Posterior vena cava (tissue), 2 donors: ENCODE measurements around the gene ALOX12B. TPM values are rescaled to one million over a fixed set of nuclear protein-coding genes. Genes with fewer than 3 reads are reported as not detected.
A peak's percentile ranks its signal among the peaks of the same experiment; 100 is the strongest.
"Not testable (repeated sequence)": the region's sequence is repeated elsewhere in the genome, so short reads cannot be mapped to it uniquely, and the experiment has no call there.

Experiments used
- DNase-seq: peaks from one replicate; pipeline ENCODE4 v3.0.0-alpha.2; 2020; ENCODE audit warnings: low spot score
- intact Hi-C, 2 donors: fragments of 100-400 bp; cut with DNase I; formaldehyde crosslinking; loops; one replicate each; pipeline versions ENCODE4 v1.14.1 to v1.14.2; 2022 to 2023
- total RNA-seq, 2 donors: library from RNA; stranded (reverse); fragmentation: NEBNext Ultra II Directional; extraction: Animal tissue kit (Norgen Biotek cat#: 25700); gene quantifications; one replicate each; pipeline ENCODE4 v1.2.1, GENCODE V29; 2021
- donor health status: DM: yes; HTN: yes; CAD: no.
- donor health status: DM: yes; HTN: yes; CAD: no.

The ALOX12B gene
- total RNA-seq, 2 donors from 2014 or later = not detected

DNA sequence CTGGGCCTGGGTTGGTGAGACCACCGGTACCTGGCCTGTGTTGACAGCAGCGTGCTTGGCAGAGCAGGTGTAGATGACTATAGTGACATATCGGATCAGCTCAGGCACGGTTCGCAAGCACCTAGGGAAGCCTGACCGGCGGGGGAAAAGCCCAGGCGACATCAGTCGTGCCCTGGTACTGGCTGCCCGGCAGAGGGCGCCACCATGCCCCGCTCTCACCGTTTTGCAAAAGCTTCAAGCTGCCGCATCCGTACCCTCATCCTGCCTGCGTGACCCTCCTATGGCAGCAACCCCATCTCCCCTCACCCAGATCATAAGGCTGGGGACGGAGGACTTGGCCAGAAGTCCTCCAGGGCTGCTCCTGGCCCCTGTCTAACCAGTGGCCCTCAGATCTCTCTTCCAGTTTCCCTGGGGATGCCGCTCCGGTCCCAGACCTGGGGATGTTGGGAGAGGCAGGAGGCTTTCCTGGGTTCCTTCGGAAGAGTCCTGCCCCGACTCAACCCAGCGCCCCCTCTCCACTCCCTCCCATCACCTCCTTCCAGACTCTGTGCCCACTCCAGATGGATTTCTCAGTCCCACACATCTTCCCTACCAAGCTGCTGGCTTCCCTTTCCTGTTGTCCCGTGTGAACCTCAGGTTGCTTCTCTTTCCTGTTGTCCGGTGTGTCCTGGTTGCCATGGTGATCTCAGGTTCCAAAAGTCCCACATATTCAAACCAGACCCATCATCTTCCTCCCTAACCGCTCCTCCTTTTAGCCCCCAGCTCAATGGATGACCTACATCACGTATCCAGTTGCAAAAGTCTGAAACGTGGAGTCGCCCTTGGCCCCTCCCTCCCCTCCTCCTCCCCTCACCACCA, 13.7 kb downstream of the ALOX12B start:
- DNase-seq = peak; percentile 89
- intact Hi-C loops = loop anchor here in 1 of 2 donors (10.0 kb wide), 1 partner anchor 231 kb away; no protein-coding TSS in a partner anchor

DNA sequence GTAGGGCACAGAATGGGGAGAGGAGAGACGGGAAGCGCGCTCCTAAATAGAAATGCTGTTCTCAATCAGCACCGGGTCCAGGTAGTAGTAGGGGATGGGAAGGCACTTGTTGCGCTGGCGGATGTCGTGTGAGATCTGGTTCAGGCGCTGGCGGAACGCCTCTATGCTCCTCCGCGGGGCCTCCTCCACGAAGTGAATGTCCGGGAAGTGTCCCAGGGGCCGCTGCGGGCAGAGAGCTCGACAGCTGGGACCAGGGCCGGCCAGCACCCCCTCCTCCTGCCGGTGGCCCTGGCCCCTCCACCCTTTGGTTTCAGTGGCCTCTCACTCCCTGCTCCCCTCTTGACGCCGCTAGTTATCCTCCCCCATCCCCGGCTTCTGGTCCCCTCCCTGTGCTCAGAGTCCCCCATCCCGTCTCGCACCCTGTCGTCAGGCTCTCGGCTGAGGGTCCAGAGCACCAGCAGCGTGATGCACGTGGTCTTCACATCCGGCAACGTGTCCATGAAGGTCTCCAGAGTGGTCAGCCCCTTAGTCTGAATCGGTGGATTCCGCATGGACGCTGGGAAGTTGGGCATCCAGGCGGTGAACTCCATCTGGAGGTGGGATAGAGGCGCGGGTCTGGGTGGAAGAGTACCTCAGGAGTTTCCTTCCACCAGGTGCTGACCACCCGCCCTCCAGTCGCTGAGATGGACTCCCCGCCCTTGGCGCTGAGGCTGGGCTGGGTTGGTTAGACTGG, 14.6 kb downstream of the ALOX12B start:
- intact Hi-C loops = loop anchor here in 1 of 2 donors (10.0 kb wide), 1 partner anchor 232 kb away; no protein-coding TSS in a partner anchor
- peak; percentile 79 for DNase-seq

GRCh38 chr17:8072341-8072728, 15.2 kb downstream of the ALOX12B start:
- DNase-seq = peak; percentile 63

DNA sequence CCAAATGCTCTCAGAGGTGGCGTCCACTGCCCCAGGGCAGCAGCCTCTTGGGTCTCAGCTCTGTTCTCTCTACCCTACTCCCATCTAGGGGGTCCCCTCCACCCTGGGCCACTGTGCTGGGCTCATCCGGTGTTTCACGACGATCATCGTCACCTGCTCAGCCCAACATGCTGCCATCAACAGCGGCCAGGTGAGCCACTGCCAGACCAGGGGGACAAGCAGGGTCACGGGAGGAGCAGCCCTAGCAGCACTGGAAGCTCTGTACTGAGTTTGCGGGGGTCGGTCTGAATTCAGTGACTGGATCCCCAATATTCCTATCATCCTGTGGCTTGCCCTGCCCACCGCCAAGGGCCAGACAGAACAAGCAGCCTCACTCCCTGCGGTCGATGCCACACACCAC, 16.0 kb downstream of the ALOX12B start:
- intact Hi-C loops = loop anchor here in 1 of 2 donors (10.0 kb wide), 1 partner anchor 233 kb away; no protein-coding TSS in a partner anchor
- DNase-seq = peak; percentile 62

More at GRCh38 chr17:8072341-8072728, 15.2 kb downstream of the ALOX12B start:
- intact Hi-C loops = loop anchor here in 1 of 2 donors (10.0 kb wide), 1 partner anchor 232 kb away; no protein-coding TSS in a partner anchor

DNA sequence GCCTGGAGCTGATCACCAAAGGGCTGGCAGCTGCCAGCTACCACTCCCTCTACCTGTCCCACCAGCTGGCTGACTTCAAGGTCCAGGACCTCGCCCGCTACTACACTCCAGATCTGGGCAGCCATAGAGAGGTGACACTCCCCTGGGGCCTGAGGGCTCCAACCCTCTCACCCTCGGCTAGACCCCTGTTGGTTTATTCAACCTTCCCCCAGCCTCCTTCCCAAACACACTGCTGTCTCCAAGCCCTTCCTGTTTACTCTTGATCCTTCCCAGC, 18.0 kb downstream of the ALOX12B start:
- intact Hi-C loops = loop anchor here in 1 of 2 donors (1.0 kb wide), 1 partner anchor 48 kb away; no protein-coding TSS in a partner anchor
- peak; percentile 70 for DNase-seq

DNA sequence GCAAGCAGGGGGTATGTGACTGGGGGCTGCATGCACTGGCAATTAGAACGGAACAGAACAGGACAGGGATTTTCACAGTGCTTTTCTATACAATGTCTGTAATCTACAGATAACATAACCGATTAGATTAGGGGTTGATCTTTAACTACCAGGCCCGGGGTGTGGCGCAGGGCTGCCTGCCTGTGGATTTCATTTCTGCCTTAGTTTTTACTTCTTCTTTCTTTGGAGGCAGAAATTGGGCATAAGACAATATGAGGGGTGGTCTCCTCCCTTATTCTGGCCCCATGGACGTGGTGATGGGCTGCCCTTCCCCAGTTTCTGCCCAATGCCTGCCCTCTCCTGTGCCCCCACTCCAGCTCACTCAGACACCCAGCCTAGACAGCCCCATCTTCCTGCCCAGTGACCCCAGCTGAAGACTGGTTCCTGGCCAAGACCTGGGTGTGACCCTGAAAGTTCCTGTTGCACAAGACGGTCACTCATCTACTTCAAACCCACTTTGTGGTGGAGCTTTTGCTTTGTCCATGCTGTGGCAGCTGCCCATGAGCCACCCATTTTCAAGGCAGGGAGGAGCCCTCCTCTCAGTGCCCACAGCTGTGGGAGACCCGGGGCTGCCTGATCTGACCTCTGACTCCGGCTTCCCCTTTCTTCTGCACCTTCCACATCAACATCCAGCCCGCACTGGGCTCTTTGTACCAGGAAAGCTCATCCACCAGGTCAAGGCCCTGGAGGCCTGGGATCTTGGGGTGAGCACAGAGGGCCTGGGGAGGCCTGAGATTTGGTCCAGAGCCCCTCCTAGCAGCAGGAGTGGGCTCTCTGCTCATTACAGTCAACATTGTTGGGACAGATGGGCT, 18.6 kb downstream of the ALOX12B start:
- peak; percentile 81 for DNase-seq
- intact Hi-C loops = loop anchor here in 1 of 2 donors (1.0 kb wide), 1 partner anchor 48 kb away; no protein-coding TSS in a partner anchor

DNA sequence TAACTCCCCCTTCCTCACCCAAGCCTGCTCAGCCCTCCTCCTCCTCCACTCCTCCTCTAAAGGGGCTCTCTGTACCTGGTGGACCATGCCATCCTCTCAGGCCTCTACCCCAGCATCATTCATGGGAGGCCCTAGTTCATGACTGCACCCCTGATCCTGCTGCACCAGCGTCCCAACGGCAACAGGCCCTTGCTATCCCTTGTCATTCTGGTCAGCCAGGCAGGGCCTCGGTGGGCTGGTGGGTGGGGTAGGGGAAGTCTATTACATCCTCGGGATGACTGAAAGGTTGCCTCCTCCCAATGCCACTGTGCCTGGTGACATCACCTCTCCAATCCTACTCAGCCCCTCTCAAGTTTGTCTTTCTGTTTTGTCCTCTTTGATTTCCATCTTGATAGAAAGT, 19.7 kb downstream of the ALOX12B start:
- peak; percentile 55 for DNase-seq

DNA sequence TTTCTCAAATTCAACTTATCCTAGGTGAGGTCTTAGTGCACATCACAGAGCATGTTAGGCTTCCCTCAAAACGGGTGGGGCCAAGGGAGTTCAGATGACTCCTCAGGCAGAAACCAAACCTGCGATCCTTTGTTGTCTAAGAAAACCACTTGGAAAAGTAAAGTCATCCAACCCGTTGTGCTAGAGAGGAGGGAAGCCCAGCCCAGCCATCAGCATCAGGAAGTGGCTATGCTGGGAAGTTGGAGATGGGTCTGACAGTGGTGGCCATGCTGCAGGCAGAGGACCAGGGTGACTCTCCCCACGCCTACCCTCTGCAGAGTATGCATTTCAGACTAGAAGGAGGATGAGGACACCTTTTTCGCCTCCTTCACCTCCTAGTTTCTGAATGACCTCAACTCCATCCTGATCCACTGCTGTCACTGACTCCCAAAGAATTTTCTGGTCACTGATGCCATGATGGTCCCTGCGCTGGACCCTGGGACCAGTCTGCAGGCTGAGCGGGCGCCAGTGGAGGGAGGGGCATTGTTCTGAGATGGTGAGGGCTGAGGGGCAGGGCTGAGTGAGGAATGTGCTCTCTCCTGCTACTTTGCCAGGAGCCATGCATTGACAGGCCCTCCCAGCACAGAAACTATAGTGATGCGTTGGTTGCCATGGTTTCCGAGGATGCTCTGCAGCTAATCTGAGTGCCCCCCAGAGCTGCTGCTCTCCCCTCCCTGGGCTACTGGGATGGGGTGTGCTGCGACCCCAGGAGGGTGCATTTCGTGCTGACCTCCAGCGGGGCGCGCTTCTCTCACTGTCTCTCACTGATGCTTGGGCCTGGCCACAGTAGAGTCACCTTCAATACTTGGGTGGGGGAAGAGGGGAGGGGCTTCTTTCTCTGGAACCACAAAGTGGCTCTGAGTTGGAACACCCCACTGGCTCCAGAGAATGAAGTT, 20.4 kb downstream of the ALOX12B start:
- DNase-seq = peak; percentile 58
- intact Hi-C loops = no loop called here

More for the DNA sequence above, 19.7 kb downstream of the ALOX12B start:
- intact Hi-C loops = no loop called here

DNA sequence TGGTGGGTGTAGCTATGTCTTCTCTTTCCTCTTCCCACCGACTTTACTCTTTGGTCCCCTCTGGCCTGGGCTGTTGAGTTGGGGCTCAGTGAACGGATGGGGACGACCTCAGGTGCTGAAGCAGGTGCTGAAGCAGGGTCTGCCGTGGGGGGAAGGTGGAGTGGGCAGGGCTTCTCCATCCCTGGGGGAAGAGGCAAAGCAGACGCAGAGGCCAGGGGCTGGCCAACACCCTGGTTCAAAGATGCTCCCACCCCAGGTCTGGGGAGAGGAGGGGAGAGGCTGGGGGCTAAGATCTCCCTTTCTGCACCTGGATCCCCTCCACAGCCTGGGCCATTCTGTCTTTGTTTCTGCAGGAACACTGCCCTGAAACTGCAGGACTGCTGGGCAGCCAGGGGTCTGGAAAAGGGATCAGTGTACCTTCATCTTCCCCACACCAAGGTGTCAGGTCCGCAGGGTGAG, 22.9 kb downstream of the ALOX12B start:
- peak; percentile 42 for DNase-seq
- intact Hi-C loops = no loop called here

DNA sequence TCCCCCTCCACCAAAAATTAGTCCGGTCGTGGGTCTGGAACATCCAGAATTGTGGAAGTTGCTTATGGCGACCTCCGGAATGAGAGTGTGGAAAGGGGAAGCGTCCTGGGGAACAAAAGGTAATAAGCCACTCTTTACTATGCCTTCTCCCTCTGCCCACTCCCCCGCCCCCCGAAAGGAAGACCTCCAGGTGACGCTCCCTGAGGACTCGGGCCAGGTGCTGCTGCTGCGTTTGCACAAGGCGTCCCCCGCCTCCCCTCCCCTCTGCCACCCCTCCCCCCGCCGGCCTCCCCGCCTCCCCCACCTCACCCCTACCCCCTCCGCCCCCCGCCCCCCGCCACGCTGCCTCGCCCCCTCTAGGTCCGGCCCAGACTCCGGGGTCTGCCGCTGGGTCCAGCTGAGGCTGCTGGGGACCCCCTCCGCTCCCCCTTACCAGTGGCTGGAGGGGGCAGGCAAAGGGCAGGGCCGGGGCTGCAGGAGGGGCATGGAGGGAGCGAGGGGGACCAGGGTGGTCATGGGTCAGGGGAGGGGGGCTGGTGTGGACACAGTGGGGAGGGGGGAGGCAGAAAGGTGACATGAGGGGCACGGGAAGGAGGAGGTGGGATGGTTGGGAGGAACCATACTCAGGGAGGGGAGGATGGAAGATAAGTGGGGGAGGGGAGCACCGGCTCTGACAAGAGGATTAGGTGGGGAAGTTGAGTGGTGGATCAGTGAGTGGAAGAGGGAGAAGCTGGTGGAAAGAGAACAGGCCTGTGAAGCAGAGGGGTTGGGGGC, 23.6 kb downstream of the ALOX12B start:
- peak; percentile 48 for DNase-seq
- intact Hi-C loops = no loop called here

GRCh38 chr17:8062807-8063483, 24.6 kb downstream of the ALOX12B start:
- intact Hi-C loops = no loop called here
- DNase-seq = no peak

GRCh38 chr17:8062435-8062806, 25.1 kb downstream of the ALOX12B start:
- intact Hi-C loops = no loop called here
- no peak for DNase-seq

- DNase-seq, intact Hi-C loops: not testable (repeated sequence)
These were observed 25.7 kb downstream of the ALOX12B start for GRCh38 chr17:8061851-8062250.

GRCh38 chr17:8060274-8060673, 27.2 kb downstream of the ALOX12B start:
- intact Hi-C loops = no loop called here

DNA sequence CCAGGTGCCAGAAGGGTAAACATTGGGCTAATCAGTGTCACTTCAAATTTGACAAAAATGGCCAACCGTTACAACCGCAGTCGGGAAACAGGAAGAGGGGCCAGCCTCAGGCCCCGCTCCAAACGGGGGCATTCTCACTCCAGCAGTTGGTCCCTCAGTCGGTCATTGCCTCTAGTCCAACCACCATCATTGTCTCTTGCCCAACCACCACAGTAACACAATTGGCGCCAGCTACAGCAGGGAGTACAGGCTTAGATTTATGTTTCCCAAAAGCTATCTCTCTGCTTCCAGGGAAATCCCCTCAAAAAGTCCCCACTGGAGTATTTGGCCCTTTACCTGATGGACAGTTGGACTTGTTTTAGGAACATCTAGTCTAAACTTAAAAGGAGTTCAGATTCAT, 28.4 kb downstream of the ALOX12B start:
- DNase-seq = no peak
- intact Hi-C loops = no loop called here

More at GRCh38 chr17:8060274-8060673, 27.2 kb downstream of the ALOX12B start:
- peak; percentile 76 for DNase-seq

- intact Hi-C loops = no loop called here
- peak; percentile 78 for DNase-seq
These were observed 29.8 kb downstream of the ALOX12B start for GRCh38 chr17:8057691-8058114.
